ENCODE results near the gene VAX1. TPM values are rescaled to one million over a fixed set of nuclear protein-coding genes. Genes with fewer than 3 reads are reported as not detected.

The VAX1 gene
- total and polyA plus RNA-seq, 9 of the 15 experiments (the other 6 are each of a cell fraction or from before 2014, with no cell fraction given), result not detected

DNA sequence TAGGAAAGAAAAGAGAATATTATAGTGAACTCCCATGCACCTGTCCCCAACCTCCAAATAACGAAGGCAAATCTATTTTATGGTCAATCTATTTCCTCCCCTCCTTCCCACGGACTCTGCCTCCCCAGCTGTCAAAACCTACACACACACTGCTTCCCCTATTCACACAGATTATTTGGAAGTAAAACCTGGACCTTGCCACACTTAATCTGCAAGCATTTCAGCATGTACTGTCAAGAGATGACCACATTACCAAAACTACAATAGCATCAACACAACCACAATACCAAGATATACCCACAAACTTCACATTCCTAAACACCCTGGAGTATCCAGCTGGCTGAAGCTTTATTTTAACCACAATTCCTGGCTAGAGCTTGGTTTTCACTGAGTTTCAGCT lies 31.4 kb upstream of the VAX1 start:
- Histone ChIP-seq H3K27ac (ENCODE audit: extremely low read depth, low read depth, low read length) (no peak overlapping the region), H3K4me1 (replicated peaks in 1 of 2; ENCODE audit: control insufficient read depth in 2 of 2, insufficient read depth in 2 of 2, low read length in 2 of 2) (peaks cover 0 to 21% of the 10 kb centered on the region in 2 experiments; a peak in 2 of 5 replicates), H3K4me2 (ENCODE audit: insufficient read depth, low read length) (no peak overlapping the region), H3K9ac (ENCODE audit: insufficient read depth in 1 of 2, low read depth in 2 of 2, low read length in 2 of 2) (no peak overlapping the region), H3K9me1 (ENCODE audit: control insufficient read depth, insufficient read depth, low read length) (no peaks in the 10 kb centered on the region), H3K4me3 (no peak overlapping the region), H3K79me2 (ENCODE audit: control insufficient read depth, insufficient read depth, low read length) (no peaks in the 10 kb centered on the region), H2AFZ (ENCODE audit: low read depth, low read length) (no peak overlapping the region), H4K20me1 (replicated peaks; ENCODE audit: control insufficient read depth, insufficient read depth, low read length) (peaks cover 4% of the 10 kb centered on the region; the same call in 1 of the 2 replicates), H3K27me3 (ENCODE audit: control insufficient read depth in 2 of 2, insufficient read depth in 2 of 2, low read length in 2 of 2) (peaks cover 9 to 45% of the 10 kb centered on the region in 2 experiments; a peak in 3 of 5 replicates), H3K9me3 (replicated peaks; ENCODE audit: control insufficient read depth, insufficient read depth, low read depth, low read length) (no peaks in the 10 kb centered on the region), H3K36me3 (ENCODE audit: control insufficient read depth, insufficient read depth, low read length) (no peaks in the 10 kb centered on the region)
- in situ Hi-C loops (cut with MboI) (loop anchor here (25.0 kb wide), 1 partner anchor 707 kb away; no protein-coding TSS in a partner anchor), intact Hi-C loops (cut with micrococcal nuclease) (no loop called here)
- POLR2A ChIA-PET, result no interaction called here
- CTCF ChIA-PET (ENCODE audit: low intra/inter-chr PET ratio), result no interaction called here
- no TSS peak for BruUV-seq (replicated peaks)
- TF ChIP-seq ZNF76 (CRISPR knock-in tag; IDR thresholded peaks at IDR 0.05; ENCODE audit: borderline replicate concordance), result no peak
- no peak for TF ChIP-seq ARID1B (IDR thresholded peaks at IDR 0.05)
- TF ChIP-seq SAFB (IDR thresholded peaks at IDR 0.05; ENCODE audit: borderline replicate concordance, low read depth, low read length), result no peak
- TF ChIP-seq, protein P1, sequence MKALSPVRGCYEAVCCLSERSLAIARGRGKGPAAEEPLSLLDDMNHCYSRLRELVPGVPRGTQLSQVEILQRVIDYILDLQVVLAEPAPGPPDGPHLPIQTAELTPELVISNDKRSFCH (CRISPR knock-in tag; IDR thresholded peaks at IDR 0.05), result no peak
- TF ChIP-seq, protein P1 (tag; IDR thresholded peaks at IDR 0.05), result no peak
- TF ChIP-seq, protein P2, sequence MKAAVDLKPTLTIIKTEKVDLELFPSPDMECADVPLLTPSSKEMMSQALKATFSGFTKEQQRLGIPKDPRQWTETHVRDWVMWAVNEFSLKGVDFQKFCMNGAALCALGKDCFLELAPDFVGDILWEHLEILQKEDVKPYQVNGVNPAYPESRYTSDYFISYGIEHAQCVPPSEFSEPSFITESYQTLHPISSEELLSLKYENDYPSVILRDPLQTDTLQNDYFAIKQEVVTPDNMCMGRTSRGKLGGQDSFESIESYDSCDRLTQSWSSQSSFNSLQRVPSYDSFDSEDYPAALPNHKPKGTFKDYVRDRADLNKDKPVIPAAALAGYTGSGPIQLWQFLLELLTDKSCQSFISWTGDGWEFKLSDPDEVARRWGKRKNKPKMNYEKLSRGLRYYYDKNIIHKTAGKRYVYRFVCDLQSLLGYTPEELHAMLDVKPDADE (conservative IDR thresholded peaks at IDR 0.05; ENCODE audit: control insufficient read depth, low read depth, low read length), result no peak
- no peak for ATAC-seq
- no peak for FAIRE-seq
- DNase-seq (ENCODE audit: extremely low read depth in 1 of 4, low spot score in 3 of 4), result no peak
- 0% methylated on average over 2 of the region's 2 CpGs for WGBS (ENCODE audit: insufficient coverage, low coverage, missing lambda C conversion rate)

All from K562 (cell line).